Mesenchymal stem cell (in vitro differentiated cells and primary cell): ENCODE measurements around the gene KLHL3.
A peak's percentile ranks its signal among the peaks of the same experiment; 100 is the strongest.

ENCODE experiments used
- DNase-seq: peaks from one replicate; pipeline ENCODE4 v3.0.0-alpha.2; 2013
- H2AFZ ChIP-seq: one replicate; pipeline ENCODE4 v1.6.1; 2013; ENCODE audit warnings: low read depth, mild to moderate bottlenecking, control low read depth, inconsistent platforms, low read length, moderate library complexity
- H2AK5ac ChIP-seq: 2 replicates; pipeline ENCODE4 v1.6.1; 2013; ENCODE audit warnings: low read length, moderate library complexity, mild to moderate bottlenecking, inconsistent platforms; ENCODE audit not compliant: severe bottlenecking
- H2BK120ac ChIP-seq: one replicate; pipeline ENCODE4 v1.6.1; 2013; ENCODE audit warnings: low read depth, mild to moderate bottlenecking, inconsistent platforms, low read length, moderate library complexity
- H2BK12ac ChIP-seq, 2 experiments: one replicate each; pipeline ENCODE4 v1.6.1; 2013; ENCODE audit warnings: inconsistent platforms in 2 of 2, low read length in 2 of 2, mild to moderate bottlenecking in 2 of 2, moderate library complexity in 2 of 2, control low read depth in 1 of 2
- H2BK15ac ChIP-seq: one replicate; pipeline ENCODE4 v1.6.1; 2013; ENCODE audit warnings: mild to moderate bottlenecking, low read depth, inconsistent platforms; ENCODE audit not compliant: poor library complexity, severe bottlenecking
- H2BK5ac ChIP-seq: 2 replicates; pipeline ENCODE4 v1.6.1; 2013; ENCODE audit warnings: low read depth, mild to moderate bottlenecking, low read length, control low read depth, inconsistent platforms; ENCODE audit not compliant: poor library complexity, severe bottlenecking
- H3K14ac ChIP-seq, 2 experiments: one replicate each; pipeline ENCODE4 v1.6.1; 2013; ENCODE audit warnings: inconsistent platforms in 2 of 2, low read length in 2 of 2, control low read depth in 1 of 2, mild to moderate bottlenecking in 1 of 2, moderate library complexity in 1 of 2
- H3K18ac ChIP-seq, 2 experiments: one replicate each; pipeline ENCODE4 v1.6.1; 2013; ENCODE audit warnings: inconsistent platforms in 2 of 2, low read length in 2 of 2, control low read depth in 1 of 2, low read depth in 1 of 2, mild to moderate bottlenecking in 1 of 2
- H3K23ac ChIP-seq, 2 experiments: one replicate each; pipeline ENCODE4 v1.6.1; 2013; ENCODE audit warnings: inconsistent platforms in 2 of 2, low read length in 2 of 2, mild to moderate bottlenecking in 2 of 2, moderate library complexity in 2 of 2, control low read depth in 1 of 2
- H3K27ac ChIP-seq: 2 replicates; pipeline ENCODE4 v1.5.1; 2013; ENCODE audit warnings: mild to moderate bottlenecking, moderate library complexity, low read length, control low read depth, inconsistent platforms; ENCODE audit not compliant: poor library complexity, severe bottlenecking
- H3K27me3 ChIP-seq, 2 experiments: 2 replicates each; pipeline versions ENCODE4 v1.6.1 to v1.7.0; 2013; ENCODE audit warnings: low read length in 2 of 2, mild to moderate bottlenecking in 2 of 2, moderate library complexity in 2 of 2, control low read depth in 1 of 2, inconsistent platforms in 1 of 2; ENCODE audit not compliant: control insufficient read depth in 1 of 2, insufficient read depth in 1 of 2
- H3K36me3 ChIP-seq, 2 experiments: 2 replicates each; pipeline versions ENCODE4 v1.6.1 to v1.7.0; 2013; ENCODE audit warnings: low read length in 2 of 2, control low read depth in 1 of 2, inconsistent platforms in 1 of 2, low read depth in 1 of 2, mild to moderate bottlenecking in 1 of 2; ENCODE audit not compliant: insufficient read depth in 2 of 2, control insufficient read depth in 1 of 2
- H3K4ac ChIP-seq, 2 experiments: one replicate each; pipeline ENCODE4 v1.6.1; 2013; ENCODE audit warnings: inconsistent platforms in 2 of 2, low read length in 2 of 2, mild to moderate bottlenecking in 2 of 2, moderate library complexity in 2 of 2, control low read depth in 1 of 2, low read depth in 1 of 2
- H3K4me1 ChIP-seq: 2 replicates; pipeline ENCODE4 v1.6.1; 2013; ENCODE audit warnings: low read depth, low read length, control low read depth; ENCODE audit not compliant: control insufficient read depth, insufficient read depth
- H3K4me2 ChIP-seq: 2 replicates; pipeline ENCODE4 v1.6.1; 2013; ENCODE audit warnings: low read length, mild to moderate bottlenecking, inconsistent platforms; ENCODE audit not compliant: poor library complexity, severe bottlenecking
- H3K4me3 ChIP-seq, 2 experiments: 2 replicates each; pipeline versions ENCODE4 v1.5.1 to v1.7.0; 2013; ENCODE audit warnings: low read length in 2 of 2, mild to moderate bottlenecking in 2 of 2, control low read depth in 1 of 2, low read depth in 1 of 2; ENCODE audit not compliant: insufficient read depth in 1 of 2
- H3K79me1 ChIP-seq: replicated peaks from 2 replicates; pipeline ENCODE4 v1.6.1; 2013; ENCODE audit warnings: mild to moderate bottlenecking, control low read depth, low read length, inconsistent platforms; ENCODE audit not compliant: poor library complexity, severe bottlenecking
- H3K9ac ChIP-seq: 2 replicates; pipeline ENCODE4 v1.7.0; 2013; ENCODE audit warnings: mild to moderate bottlenecking, low read length, moderate library complexity
- H3K9me3 ChIP-seq: 2 replicates; pipeline ENCODE4 v1.7.0; 2013; ENCODE audit warnings: mild to moderate bottlenecking, low read length; ENCODE audit not compliant: control insufficient read depth
- H4K8ac ChIP-seq: one replicate; pipeline ENCODE4 v1.6.1; 2013; ENCODE audit warnings: inconsistent platforms, mild to moderate bottlenecking, low read length, moderate library complexity
- H4K91ac ChIP-seq: one replicate; pipeline ENCODE4 v1.6.1; 2013; ENCODE audit warnings: mild to moderate bottlenecking, low read length, inconsistent platforms
- WGBS: methylation state at CpG from one replicate; pipeline ENCODE4 v1.1.7; 2013; ENCODE audit warnings: mixed read lengths; 5-methylcytosine and 5-hydroxymethylcytosine counted together

The KLHL3 gene

DNA sequence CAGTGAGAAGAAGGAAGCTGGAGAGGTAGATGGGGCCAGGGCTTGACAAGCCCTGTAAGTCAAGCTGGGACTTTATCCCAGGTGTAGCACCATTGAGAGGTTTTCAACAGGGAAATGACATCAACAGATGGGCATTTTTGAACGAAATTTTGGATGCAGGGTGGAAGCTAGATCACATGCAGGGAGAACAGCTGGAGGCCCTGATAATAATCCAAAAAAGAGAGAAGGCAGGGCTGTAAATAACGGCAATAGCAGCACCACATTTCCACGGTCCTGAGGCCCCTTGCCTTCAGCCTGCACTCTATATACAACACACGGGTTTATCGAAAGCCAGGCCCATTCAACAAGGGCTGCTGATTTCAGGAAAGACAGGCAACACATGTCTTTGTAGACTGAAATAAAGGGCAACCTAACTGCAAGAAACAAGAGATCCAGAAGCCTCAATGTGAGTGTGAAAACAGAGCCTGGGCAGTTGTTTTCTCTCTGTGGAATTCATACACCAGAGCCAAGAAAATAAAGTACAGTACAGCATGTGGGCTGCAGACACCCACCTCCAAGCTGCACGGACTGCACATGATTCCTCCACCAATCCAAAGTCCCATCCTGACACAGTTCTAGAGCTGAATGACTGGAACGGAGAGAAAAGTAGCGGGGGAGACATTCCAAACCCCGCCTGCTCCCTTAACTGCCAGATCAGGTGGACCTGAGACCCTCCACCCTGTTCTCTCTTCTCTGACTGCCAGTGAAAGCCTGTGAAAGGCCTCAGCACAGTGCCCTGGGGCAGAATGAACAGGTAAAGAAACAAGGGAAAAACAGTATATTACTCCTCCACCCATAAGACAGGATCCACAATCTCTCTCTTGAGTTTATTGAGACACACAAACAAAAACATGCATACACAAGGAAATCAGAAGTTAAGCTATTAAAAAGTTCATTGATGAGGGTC is 36.3 kb downstream of the KLHL3 start:
- Histone ChIP-seq H2BK120ac (no peak overlapping the region), H3K9me3 (no peaks in the 10 kb centered on the region), H4K8ac (no peak overlapping the region), H3K14ac (no peak overlapping the region), H3K4me2 (no peak overlapping the region), H3K18ac (no peak overlapping the region), H3K36me3 (no peaks in the 10 kb centered on the region), H3K9ac (no peak overlapping the region), H3K4me3 (no peak overlapping the region), H2AFZ (no peak overlapping the region), H3K79me1 (no peaks in the 10 kb centered on the region), H3K4me1 (peaks cover 5% of the 10 kb centered on the region), H3K4ac (no peak overlapping the region), H2BK15ac (no peak overlapping the region), H3K23ac (no peak overlapping the region), H3K27ac (no peak overlapping the region), H3K27me3 (no peaks in the 10 kb centered on the region), H2AK5ac (no peak overlapping the region), H2BK5ac (no peak overlapping the region), H4K91ac (no peak overlapping the region), H2BK12ac (no peak overlapping the region)
- WGBS, result 74% methylated on average over 9 of the region's 9 CpGs
- no peak for DNase-seq

DNA sequence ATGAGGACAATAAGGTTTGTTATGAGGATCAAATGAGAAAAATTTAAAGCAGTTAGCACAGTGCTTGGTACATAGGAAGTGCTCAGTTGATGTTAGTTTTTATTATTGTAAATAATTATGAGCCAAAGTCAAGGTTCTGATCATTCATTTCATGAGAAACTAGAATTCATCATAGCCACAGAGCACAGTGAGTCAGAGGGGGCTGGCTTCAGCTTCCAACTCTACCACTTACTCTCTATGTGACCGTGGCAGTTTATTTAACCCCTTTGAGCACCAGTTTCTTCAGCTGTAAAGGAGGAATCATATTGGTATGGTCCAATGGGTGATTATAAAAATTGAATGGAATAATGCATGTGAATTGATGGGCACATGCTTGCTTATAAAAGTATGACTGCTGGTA is 39.4 kb downstream of the KLHL3 start:
- Histone ChIP-seq H2BK5ac (no peak overlapping the region), H3K23ac (no peak overlapping the region), H2AFZ (no peak overlapping the region), H3K36me3 (peaks cover 3 to 5% of the 10 kb centered on the region in 2 experiments), H3K9me3 (no peaks in the 10 kb centered on the region), H3K4me1 (peaks cover 5% of the 10 kb centered on the region), H2AK5ac (no peak overlapping the region), H3K4me3 (no peak overlapping the region), H3K27me3 (no peaks in the 10 kb centered on the region), H3K4me2 (no peak overlapping the region), H3K4ac (no peak overlapping the region), H3K9ac (no peak overlapping the region), H3K27ac (no peak overlapping the region), H3K79me1 (no peaks in the 10 kb centered on the region), H2BK120ac (no peak overlapping the region), H3K14ac (no peak overlapping the region), H2BK15ac (no peak overlapping the region), H3K18ac (no peak overlapping the region), H4K91ac (no peak overlapping the region), H2BK12ac (no peak overlapping the region), H4K8ac (no peak overlapping the region)
- 0% methylated on average over 1 of the region's 1 CpG for WGBS
- peak; percentile 11 for DNase-seq

- Histone ChIP-seq H3K27me3 (no peaks in the 10 kb centered on the region), H3K9ac (no peak overlapping the region), H2BK5ac (no peak overlapping the region), H3K23ac (no peak overlapping the region), H4K91ac (no peak overlapping the region), H3K4me1 (peaks cover 5% of the 10 kb centered on the region), H3K14ac (no peak overlapping the region), H3K9me3 (no peaks in the 10 kb centered on the region), H2BK15ac (no peak overlapping the region), H3K36me3 (peaks cover 3 to 5% of the 10 kb centered on the region in 2 experiments), H3K27ac (no peak overlapping the region), H3K18ac (no peak overlapping the region), H4K8ac (no peak overlapping the region), H2BK120ac (no peak overlapping the region), H3K4me2 (no peak overlapping the region), H2AK5ac (no peak overlapping the region), H2AFZ (no peak overlapping the region), H3K4me3 (no peak overlapping the region), H2BK12ac (no peak overlapping the region), H3K79me1 (no peaks in the 10 kb centered on the region), H3K4ac (no peak overlapping the region)
- WGBS, result 69% methylated on average over 3 of the region's 4 CpGs
- DNase-seq, result no peak
These were observed 40.0 kb downstream of the KLHL3 start for GRCh38 chr5:137695651-137696428.
